RPMI8226 (cell line): ENCODE measurements around the gene ATP6V1F.
A peak's percentile ranks its signal among the peaks of the same experiment; 100 is the strongest.

ENCODE experiments used
- DNase-seq: peaks from one replicate; pipeline ENCODE4 v3.0.0-alpha.2; 2015

ATP6V1F gene

GRCh38 chr7:128862571-128863432, at the start of gene ATP6V1F:
ATP6V1F (plus strand) TSS chr7:128862856; CDS start chr7:128862905, 49 bp downstream.
- DNase-seq = peak; percentile 99

- DNase-seq = no peak
Measured at GRCh38 chr7:128814499-128814898, 48.2 kb upstream of the ATP6V1F start.

GRCh38 chr7:128815289-128815942, 47.2 kb upstream of the ATP6V1F start:
- DNase-seq = no peak

- no peak for DNase-seq
Measured at GRCh38 chr7:128818694-128819093, 44.0 kb upstream of the ATP6V1F start.

- DNase-seq = no peak
Measured at GRCh38 chr7:128821724-128822123, 40.9 kb upstream of the ATP6V1F start.

GRCh38 chr7:128826512-128826911, 36.1 kb upstream of the ATP6V1F start:
- no peak for DNase-seq

- no peak for DNase-seq
Measured at GRCh38 chr7:128826916-128827247, 35.8 kb upstream of the ATP6V1F start.

GRCh38 chr7:128827248-128827958, 35.3 kb upstream of the ATP6V1F start:
- no peak for DNase-seq

GRCh38 chr7:128827971-128828711, 34.5 kb upstream of the ATP6V1F start:
- DNase-seq = no peak

GRCh38 chr7:128829391-128830166, 33.1 kb upstream of the ATP6V1F start:
- peak; percentile 36 for DNase-seq

- DNase-seq = peak; percentile 40
Measured at GRCh38 chr7:128830231-128831177, 32.2 kb upstream of the ATP6V1F start, which contains the start of gene FLNC. FLNC (plus strand) TSS chr7:128830406; CDS start chr7:128830638, 232 bp downstream.

GRCh38 chr7:128831178-128831993, 31.3 kb upstream of the ATP6V1F start:
- DNase-seq = no peak

GRCh38 chr7:128831994-128832879, 30.4 kb upstream of the ATP6V1F start:
- DNase-seq = no peak

GRCh38 chr7:128832880-128833147, 29.8 kb upstream of the ATP6V1F start:
- DNase-seq = no peak

GRCh38 chr7:128833148-128833945, 29.3 kb upstream of the ATP6V1F start:
- DNase-seq = no peak

- no peak for DNase-seq
Measured at GRCh38 chr7:128833946-128834325, 28.7 kb upstream of the ATP6V1F start.

GRCh38 chr7:128835231-128835751, 27.4 kb upstream of the ATP6V1F start:
- DNase-seq = no peak
